HepG2 (cell line): Measurements from ENCODE around the gene LDLRAD4. TPM values are rescaled to one million over a fixed set of nuclear protein-coding genes. Genes with fewer than 3 reads are reported as not detected.

ENCODE experiments used
- AHR ChIP-seq: IDR thresholded peaks from 2 replicates; pipeline ENCODE4 v1.6.1; 2018; ENCODE audit warnings: missing genetic modification reagents, missing compliant biosample characterization
- CBFB ChIP-seq: sonication (generic); formaldehyde crosslinking; IDR thresholded peaks from 2 replicates; pipeline ENCODE4 v1.4.0; 2020; ENCODE audit warnings: missing genetic modification reagents
- CBX2 ChIP-seq, 2 experiments: fragments of 200-600 bp in 1 of 2; sonication (generic); formaldehyde crosslinking in 1 of 2; IDR thresholded peaks; 2 replicates each; pipeline versions ENCODE4 v1.7.0 to v1.8.1; 2018 to 2022; ENCODE audit warnings: low read depth in 2 of 2, low read length in 1 of 2, mild to moderate bottlenecking in 1 of 2, missing genetic modification reagents in 1 of 2
- CC2D1A ChIP-seq: sonication (generic); formaldehyde crosslinking; IDR thresholded peaks from 2 replicates; pipeline ENCODE4 v1.8.1; 2023; ENCODE audit warnings: mild to moderate bottlenecking, missing genetic modification reagents
- ELF3 ChIP-seq: IDR thresholded peaks from 2 replicates; pipeline ENCODE4 v1.6.1; 2016; ENCODE audit warnings: missing genetic modification reagents, missing compliant biosample characterization
- KLF6 ChIP-seq: IDR thresholded peaks from 2 replicates; pipeline ENCODE4 v1.8.0; 2016; ENCODE audit warnings: missing biosample characterization, missing genetic modification reagents
- MIER3 ChIP-seq: IDR thresholded peaks from 2 replicates; pipeline ENCODE4 v1.6.1; 2016; ENCODE audit warnings: missing compliant biosample characterization, borderline replicate concordance
- MYC ChIP-seq: sonication (generic); formaldehyde crosslinking; IDR thresholded peaks from 2 replicates; pipeline ENCODE4 v1.9.0; 2021; ENCODE audit warnings: missing genetic modification reagents, borderline replicate concordance
- PATZ1 ChIP-seq: sonication (generic); formaldehyde crosslinking; IDR thresholded peaks from 2 replicates; pipeline ENCODE4 v1.4.0; 2020; ENCODE audit warnings: missing genetic modification reagents
- RNF219 ChIP-seq: sonication (generic); formaldehyde crosslinking; IDR thresholded peaks from 2 replicates; pipeline ENCODE4 v1.5.0; 2020; ENCODE audit warnings: mild to moderate bottlenecking, missing genetic modification reagents
- RXRA ChIP-seq: sonication (generic); formaldehyde crosslinking; IDR thresholded peaks from 2 replicates; pipeline ENCODE4 v1.5.1; 2020; ENCODE audit warnings: missing genetic modification reagents
- TEAD3 ChIP-seq: optimal IDR thresholded peaks from 2 replicates; pipeline ENCODE3; 2016; ENCODE audit warnings: borderline replicate concordance
- TSC22D2 ChIP-seq: sonication (generic); formaldehyde crosslinking; IDR thresholded peaks from 2 replicates; pipeline ENCODE4 v1.5.1; 2020; ENCODE audit warnings: missing genetic modification reagents, mild to moderate bottlenecking, borderline replicate concordance
- YEATS4 ChIP-seq: sonication (generic); formaldehyde crosslinking; IDR thresholded peaks from 2 replicates; pipeline ENCODE4 v1.4.0; 2020; ENCODE audit warnings: missing genetic modification reagents, borderline replicate concordance
- ZBTB34 ChIP-seq: sonication (generic); formaldehyde crosslinking; IDR thresholded peaks from 2 replicates; pipeline ENCODE4 v1.8.0; 2022; ENCODE audit warnings: mild to moderate bottlenecking, missing genetic modification reagents
- ZBTB8A ChIP-seq: sonication (generic); formaldehyde crosslinking; IDR thresholded peaks from 2 replicates; pipeline ENCODE4 v1.4.0; 2020; ENCODE audit warnings: mild to moderate bottlenecking, low read depth, missing genetic modification reagents, borderline replicate concordance
- ZNF12 ChIP-seq: sonication (generic); formaldehyde crosslinking; IDR thresholded peaks from 2 replicates; pipeline ENCODE4 v1.5.0; 2020; ENCODE audit warnings: missing genetic modification reagents
- ZNF224 ChIP-seq: sonication (generic); formaldehyde crosslinking; IDR thresholded peaks from 2 replicates; pipeline ENCODE4 v1.5.0; 2020; ENCODE audit warnings: mild to moderate bottlenecking, missing genetic modification reagents
- ZNF460 ChIP-seq: sonication (generic); formaldehyde crosslinking; IDR thresholded peaks from 2 replicates; pipeline ENCODE4 v1.5.1; 2020; ENCODE audit warnings: missing genetic modification reagents, mild to moderate bottlenecking, borderline replicate concordance
- ZNF605 ChIP-seq: sonication (generic); formaldehyde crosslinking; IDR thresholded peaks from 2 replicates; pipeline ENCODE4 v1.8.0; 2022; ENCODE audit warnings: mild to moderate bottlenecking, missing genetic modification reagents
- ZNF672 ChIP-seq: sonication (generic); formaldehyde crosslinking; IDR thresholded peaks from 2 replicates; pipeline ENCODE4 v1.8.1; 2022; ENCODE audit warnings: missing genetic modification reagents
- ZSCAN5A ChIP-seq: sonication (generic); formaldehyde crosslinking; IDR thresholded peaks from 2 replicates; pipeline ENCODE4 v1.8.0; 2022; ENCODE audit warnings: mild to moderate bottlenecking, missing genetic modification reagents, borderline replicate concordance
- polyA plus RNA-seq, 8 experiments: library from polyadenylated mRNA; depleted of rRNA in 3 of 8; stranded (reverse) in 7 of 8; unstranded in 1 of 8; fragments of >200 nt; fragmentation: Illumina TruSeq in 4 of 8; extraction: Trizol in 4 of 8; gene quantifications; 2 replicates each; pipeline versions ENCODE4 v1.2.1 to v1.2.3, GENCODE V29; 2011 to 2016; ENCODE audit warnings: low read depth in 4 of 8, missing spikeins in 1 of 8, mixed read lengths in 1 of 8; ENCODE audit not compliant: insufficient read depth in 1 of 8
- total RNA-seq, 5 experiments: library from RNA; depleted of rRNA; stranded (reverse); fragments of >200 nt; fragmentation: Illumina TruSeq; extraction: Trizol; gene quantifications; 2 replicates each; pipeline ENCODE4 v1.2.3, GENCODE V29; 2016; ENCODE audit warnings: low read depth in 1 of 5

Gene LDLRAD4
- total and polyA plus RNA-seq, 2 of the 13 experiments (the other 11 are each of a cell fraction or from before 2014, with no cell fraction given), result 13.6 to 20.9 TPM

GRCh38 chr18:13175754-13176210 is 42.8 kb upstream of the LDLRAD4 start (continued):
- no peak for TF ChIP-seq ZBTB34 (CRISPR knock-in tag)
- no peak for TF ChIP-seq ZNF460 (CRISPR knock-in tag)
- TF ChIP-seq ZNF12 (CRISPR knock-in tag), result peak; percentile 12; the same call in 1 of the 2 replicates
- peak; percentile 49; the same call in 1 of the 2 replicates for TF ChIP-seq ZSCAN5A (CRISPR knock-in tag)
- peak; percentile 54; the same call in 1 of the 2 replicates for TF ChIP-seq YEATS4 (CRISPR knock-in tag)
- peak; percentile 73 for TF ChIP-seq ZNF605 (CRISPR knock-in tag)
- no peak for TF ChIP-seq RNF219 (CRISPR knock-in tag)
- TF ChIP-seq CBX2 (IDR thresholded peaks at IDR 0.05; ENCODE audit: low read depth, low read length), result no peak
- no peak for TF ChIP-seq CBX2 (CRISPR knock-in tag; IDR thresholded peaks at IDR 0.05; ENCODE audit: low read depth)
- TF ChIP-seq TEAD3 (CRISPR knock-in tag), result peak; percentile 71
- no peak for TF ChIP-seq ZNF224
- peak; percentile 25; the same call in 1 of the 2 replicates for TF ChIP-seq PATZ1 (CRISPR knock-in tag)
- TF ChIP-seq TSC22D2, result no peak
- peak; percentile 63; the same call in 1 of the 2 replicates for TF ChIP-seq ELF3 (CRISPR knock-in tag)
- no peak for TF ChIP-seq KLF6 (CRISPR knock-in tag)
- TF ChIP-seq MYC (CRISPR knock-in tag), result 0 out of 2 replicates have a peak, but pooled peaks have one; percentile 18
- no peak for TF ChIP-seq AHR (CRISPR knock-in tag)
- TF ChIP-seq ZBTB8A (CRISPR knock-in tag), result no peak
- no peak for TF ChIP-seq CC2D1A (CRISPR knock-in tag)
- no peak; the same call in 1 of the 2 replicates for TF ChIP-seq RXRA
- peak; percentile 70; the same call in 1 of the 2 replicates for TF ChIP-seq CBFB (CRISPR knock-in tag)
- TF ChIP-seq ZNF672, result no peak
- peak; percentile 61; the same call in 1 of the 2 replicates for TF ChIP-seq MIER3 (CRISPR knock-in tag)
